C4-2B (cell line): ENCODE data around the gene TMEM82.

Experiments
- ZFX ChIP-seq: fragments of 450-650 bp; IDR thresholded peaks from 2 replicates; pipeline ENCODE4 v1.6.1; 2017
- TF ChIP-seq, protein P1 (sequence below): fragments of 450-650 bp; conservative IDR thresholded peaks from 2 replicates; pipeline ENCODE4 v1.5.1; 2017; ENCODE audit warnings: mild to moderate bottlenecking

DNA sequence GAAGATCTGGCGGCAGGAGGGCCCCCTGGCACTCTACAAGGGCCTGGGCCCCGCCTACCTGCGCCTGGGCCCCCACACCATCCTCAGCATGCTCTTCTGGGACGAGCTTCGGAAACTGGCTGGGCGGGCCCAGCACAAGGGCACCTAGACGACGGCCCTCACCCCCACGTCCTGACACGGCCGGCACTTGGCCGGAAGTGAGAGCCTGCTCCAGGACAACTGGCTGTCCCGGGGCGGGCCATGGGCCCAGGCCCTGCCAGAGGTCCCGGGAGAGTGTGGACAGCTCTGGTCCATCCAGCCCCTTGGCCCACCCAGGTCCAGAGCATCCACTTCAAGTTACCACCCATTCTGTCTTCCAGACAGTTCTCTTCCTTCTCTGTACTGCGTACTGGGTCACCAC, 3.0 kb upstream of the TMEM82 start:
- TF ChIP-seq, protein P1, sequence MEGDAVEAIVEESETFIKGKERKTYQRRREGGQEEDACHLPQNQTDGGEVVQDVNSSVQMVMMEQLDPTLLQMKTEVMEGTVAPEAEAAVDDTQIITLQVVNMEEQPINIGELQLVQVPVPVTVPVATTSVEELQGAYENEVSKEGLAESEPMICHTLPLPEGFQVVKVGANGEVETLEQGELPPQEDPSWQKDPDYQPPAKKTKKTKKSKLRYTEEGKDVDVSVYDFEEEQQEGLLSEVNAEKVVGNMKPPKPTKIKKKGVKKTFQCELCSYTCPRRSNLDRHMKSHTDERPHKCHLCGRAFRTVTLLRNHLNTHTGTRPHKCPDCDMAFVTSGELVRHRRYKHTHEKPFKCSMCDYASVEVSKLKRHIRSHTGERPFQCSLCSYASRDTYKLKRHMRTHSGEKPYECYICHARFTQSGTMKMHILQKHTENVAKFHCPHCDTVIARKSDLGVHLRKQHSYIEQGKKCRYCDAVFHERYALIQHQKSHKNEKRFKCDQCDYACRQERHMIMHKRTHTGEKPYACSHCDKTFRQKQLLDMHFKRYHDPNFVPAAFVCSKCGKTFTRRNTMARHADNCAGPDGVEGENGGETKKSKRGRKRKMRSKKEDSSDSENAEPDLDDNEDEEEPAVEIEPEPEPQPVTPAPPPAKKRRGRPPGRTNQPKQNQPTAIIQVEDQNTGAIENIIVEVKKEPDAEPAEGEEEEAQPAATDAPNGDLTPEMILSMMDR = no peak
- no peak for TF ChIP-seq ZFX
